CD14-positive monocyte (primary cell): ENCODE measurements around the gene COG6. TPM values are rescaled to one million over a fixed set of nuclear protein-coding genes. Genes with fewer than 3 reads are reported as not detected.

Experiments used
- DNase-seq, 3 donors: peaks; one replicate each; pipeline ENCODE4 v3.0.0-alpha.2; 2011 to 2022
- H2AFZ ChIP-seq: 2 replicates; pipeline ENCODE4 v1.6.0; 2012; ENCODE audit warnings: mild to moderate bottlenecking, low read depth, low read length, inconsistent platforms; ENCODE audit not compliant: insufficient read depth, poor library complexity, severe bottlenecking
- H3K27ac ChIP-seq, 2 donors: 1 replicate in 1 of 2; 2 replicates in 1 of 2; pipeline ENCODE4 v1.5.1; 2012 to 2013; ENCODE audit warnings: low read length in 2 of 2, control low read depth in 1 of 2, inconsistent platforms in 1 of 2, low read depth in 1 of 2, mild to moderate bottlenecking in 1 of 2
- H3K27me3 ChIP-seq, 2 donors: one replicate each; pipeline versions ENCODE4 v1.6.0 to v1.6.1; 2011 to 2013; ENCODE audit warnings: low read length in 2 of 2; ENCODE audit not compliant: control insufficient read depth in 2 of 2, insufficient read depth in 2 of 2
- H3K36me3 ChIP-seq, 2 donors: replicated peaks in 1 of 2; 1 replicate in 1 of 2; 2 replicates in 1 of 2; pipeline versions ENCODE4 v1.5.1 to v1.6.1; 2012 to 2013; ENCODE audit warnings: low read length in 2 of 2, control low read depth in 1 of 2, inconsistent platforms in 1 of 2, mild to moderate bottlenecking in 1 of 2; ENCODE audit not compliant: insufficient read depth in 2 of 2, control insufficient read depth in 1 of 2
- H3K4me1 ChIP-seq, 2 donors: 1 replicate in 1 of 2; 2 replicates in 1 of 2; pipeline versions ENCODE4 v1.5.1 to v1.6.1; 2012 to 2013; ENCODE audit warnings: low read length in 2 of 2, control low read depth in 1 of 2, inconsistent platforms in 1 of 2, mild to moderate bottlenecking in 1 of 2, moderate library complexity in 1 of 2; ENCODE audit not compliant: insufficient read depth in 2 of 2, control insufficient read depth in 1 of 2
- H3K4me2 ChIP-seq: replicated peaks from 2 replicates; pipeline ENCODE3; 2012; ENCODE audit warnings: low read length, moderate library complexity, mild to moderate bottlenecking; ENCODE audit not compliant: poor library complexity, severe bottlenecking; ENCODE audit errors: extremely low read depth
- H3K4me3 ChIP-seq, 3 experiments: fragments of 200-600 bp in 1 of 3; sonication (generic) in 1 of 3; replicated peaks in 1 of 3; 1 replicate in 2 of 3; 2 replicates in 1 of 3; pipeline ENCODE4 v1.5.1; 2011 to 2013; ENCODE audit warnings: low read length in 3 of 3, mild to moderate bottlenecking in 3 of 3, control low read depth in 2 of 3, low read depth in 2 of 3, inconsistent platforms in 1 of 3, moderate library complexity in 1 of 3
- H3K79me2 ChIP-seq: 2 replicates; pipeline ENCODE4 v1.6.0; 2012; ENCODE audit warnings: mild to moderate bottlenecking, control low read depth, inconsistent platforms, low read length, moderate library complexity; ENCODE audit not compliant: insufficient read depth
- H3K9ac ChIP-seq: 2 replicates; pipeline ENCODE4 v1.6.0; 2017; ENCODE audit warnings: low read length, mild to moderate bottlenecking; ENCODE audit not compliant: insufficient read depth, poor library complexity, severe bottlenecking
- H3K9me3 ChIP-seq, 2 donors: replicated peaks in 1 of 2; 1 replicate in 1 of 2; 2 replicates in 1 of 2; pipeline versions ENCODE4 v1.5.1 to v1.6.1; 2012 to 2013; ENCODE audit warnings: low read length in 2 of 2, control low read depth in 1 of 2; ENCODE audit not compliant: control insufficient read depth in 1 of 2, insufficient read depth in 1 of 2
- H4K20me1 ChIP-seq: 2 replicates; pipeline ENCODE4 v1.6.0; 2012; ENCODE audit warnings: mild to moderate bottlenecking, low read length, control low read depth, moderate library complexity; ENCODE audit not compliant: insufficient read depth
- H3K27ac Mint-ChIP-seq, 7 donors: one replicate each; pipeline ENCODE4 v1.8.0; 2020; ENCODE audit warnings: mild to moderate bottlenecking in 7 of 7, mixed read lengths in 7 of 7, moderate library complexity in 6 of 7, inconsistent platforms in 2 of 7
- H3K27me3 Mint-ChIP-seq, 3 donors: one replicate each; pipeline ENCODE4 v1.8.0; 2021 to 2022; ENCODE audit warnings: low read depth in 3 of 3, mild to moderate bottlenecking in 3 of 3, mixed read lengths in 3 of 3, moderate library complexity in 3 of 3, inconsistent platforms in 1 of 3
- H3K36me3 Mint-ChIP-seq, 2 donors: one replicate each; pipeline ENCODE4 v1.8.0; 2020; ENCODE audit warnings: mixed read lengths in 2 of 2, inconsistent platforms in 1 of 2, mild to moderate bottlenecking in 1 of 2
- H3K4me1 Mint-ChIP-seq: one replicate; pipeline ENCODE4 v1.8.0; 2020; ENCODE audit warnings: mild to moderate bottlenecking, mixed read lengths
- H3K4me3 Mint-ChIP-seq, 2 donors: one replicate each; pipeline ENCODE4 v1.8.0; 2020; ENCODE audit warnings: mild to moderate bottlenecking in 2 of 2, mixed read lengths in 2 of 2, moderate library complexity in 1 of 2
- H3K9me3 Mint-ChIP-seq, 7 donors: one replicate each; pipeline ENCODE4 v1.8.0; 2020 to 2022; ENCODE audit warnings: mixed read lengths in 7 of 7, mild to moderate bottlenecking in 6 of 7, moderate library complexity in 6 of 7, inconsistent platforms in 2 of 7
- WGBS: methylation state at CpG from one replicate; pipeline ENCODE4 v1.1.5; 2013; ENCODE audit warnings: missing lambda C conversion rate; ENCODE audit not compliant: insufficient coverage; 5-methylcytosine and 5-hydroxymethylcytosine counted together
- intact Hi-C, 2 donors: fragments of 100-400 bp; cut with micrococcal nuclease; formaldehyde crosslinking; loops; one replicate each; pipeline versions ENCODE4 v1.15.0 to v1.15.1; 2023
- polyA plus RNA-seq, 3 donors: library from polyadenylated mRNA; depleted of rRNA in 1 of 3; unstranded in 2 of 3; stranded (reverse) in 1 of 3; fragments of 300-500 nt in 2 of 3; fragments of >200 nt in 1 of 3; fragmentation: Illumina TruSeq in 2 of 3; gene quantifications; 1 replicate in 2 of 3; 2 replicates in 1 of 3; pipeline ENCODE4 v1.2.3, GENCODE V29; 2012 to 2021
- TF ChIP-seq, protein P1 (sequence below): fragments of 200-600 bp; IDR thresholded peaks from one replicate; pipeline ENCODE4 v1.8.0; 2022; ENCODE audit warnings: antibody characterized with exemption, mild to moderate bottlenecking

The COG6 gene
- polyA plus RNA-seq, 3 donors: 3.9 to 11.0 (median 8.4) TPM

DNA sequence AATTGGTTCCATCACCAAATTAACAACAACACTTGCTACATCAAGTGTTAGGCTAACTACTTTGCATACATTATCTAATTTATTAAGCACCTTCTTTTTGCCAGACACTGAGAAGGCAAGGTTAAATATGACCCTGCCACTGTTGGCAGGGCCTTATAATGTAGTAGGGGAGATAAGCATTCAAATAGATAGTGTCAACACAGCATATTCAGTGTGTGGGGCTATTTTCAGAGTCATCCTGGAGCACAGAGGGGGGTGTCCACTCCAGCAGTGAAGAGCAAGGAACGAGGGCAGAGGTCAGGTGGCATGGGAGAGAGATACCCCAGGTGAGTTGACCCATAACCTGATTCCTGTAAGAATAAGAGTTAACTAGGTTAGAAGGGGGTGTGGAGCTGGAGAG, 121.6 kb downstream of the COG6 start:
- DNase-seq: no peak
- Histone ChIP-seq H3K4me2 (no peak overlapping the region), H3K27me3 (no peaks in the 10 kb centered on the region), H3K79me2 (no peaks in the 10 kb centered on the region), H3K27ac (no peak overlapping the region), H3K4me3 (no peak overlapping the region), H4K20me1 (no peaks in the 10 kb centered on the region), H2AFZ (no peak overlapping the region), H3K9me3 (no peaks in the 10 kb centered on the region), H3K4me1 (no peaks in the 10 kb centered on the region), H3K9ac (no peak overlapping the region), H3K36me3 (no peaks in the 10 kb centered on the region)
- intact Hi-C loops: no loop called here
- TF ChIP-seq, protein P1, sequence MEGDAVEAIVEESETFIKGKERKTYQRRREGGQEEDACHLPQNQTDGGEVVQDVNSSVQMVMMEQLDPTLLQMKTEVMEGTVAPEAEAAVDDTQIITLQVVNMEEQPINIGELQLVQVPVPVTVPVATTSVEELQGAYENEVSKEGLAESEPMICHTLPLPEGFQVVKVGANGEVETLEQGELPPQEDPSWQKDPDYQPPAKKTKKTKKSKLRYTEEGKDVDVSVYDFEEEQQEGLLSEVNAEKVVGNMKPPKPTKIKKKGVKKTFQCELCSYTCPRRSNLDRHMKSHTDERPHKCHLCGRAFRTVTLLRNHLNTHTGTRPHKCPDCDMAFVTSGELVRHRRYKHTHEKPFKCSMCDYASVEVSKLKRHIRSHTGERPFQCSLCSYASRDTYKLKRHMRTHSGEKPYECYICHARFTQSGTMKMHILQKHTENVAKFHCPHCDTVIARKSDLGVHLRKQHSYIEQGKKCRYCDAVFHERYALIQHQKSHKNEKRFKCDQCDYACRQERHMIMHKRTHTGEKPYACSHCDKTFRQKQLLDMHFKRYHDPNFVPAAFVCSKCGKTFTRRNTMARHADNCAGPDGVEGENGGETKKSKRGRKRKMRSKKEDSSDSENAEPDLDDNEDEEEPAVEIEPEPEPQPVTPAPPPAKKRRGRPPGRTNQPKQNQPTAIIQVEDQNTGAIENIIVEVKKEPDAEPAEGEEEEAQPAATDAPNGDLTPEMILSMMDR: no peak
- no peak overlapping the region for H3K4me3 Mint-ChIP-seq
- WGBS: 91% methylated on average over 1 of the region's 1 CpG
- peak overlapping the region in 1 of 7 donors; percentile 12 for H3K27ac Mint-ChIP-seq
- peaks cover 0 to 5% (median 0%) of the 10 kb centered on the region in 7 donors for H3K9me3 Mint-ChIP-seq
- no peaks in the 10 kb centered on the region for H3K4me1 Mint-ChIP-seq
- H3K27me3 Mint-ChIP-seq: no peaks in the 10 kb centered on the region
- no peaks in the 10 kb centered on the region for H3K36me3 Mint-ChIP-seq

DNA sequence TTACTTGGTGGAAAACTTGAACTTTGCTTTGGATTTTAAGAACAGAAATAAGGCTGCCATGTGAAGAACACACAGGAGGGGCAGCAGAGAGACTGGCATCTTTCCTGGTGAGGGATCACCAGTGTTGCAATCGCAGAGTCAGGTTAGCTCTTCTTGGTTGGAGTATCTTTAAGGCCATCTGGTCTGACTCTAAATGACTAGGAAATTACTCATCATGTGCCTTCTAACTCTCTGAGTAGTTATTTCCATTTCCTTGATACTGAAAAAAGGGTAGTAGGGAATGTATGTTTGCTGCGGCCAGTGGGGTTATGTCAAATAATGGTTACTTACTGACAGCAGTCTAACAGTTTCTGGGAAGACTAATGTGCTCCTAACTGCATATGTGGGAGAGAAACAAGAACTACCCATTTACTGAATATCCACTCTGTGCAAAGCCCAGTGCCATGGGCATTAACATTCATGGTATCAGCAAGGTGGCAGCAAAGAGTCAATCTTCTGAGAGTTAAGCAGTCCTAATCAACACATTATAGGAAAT, 122.1 kb downstream of the COG6 start:
- Histone ChIP-seq H3K4me2 (no peak overlapping the region), H4K20me1 (no peaks in the 10 kb centered on the region), H3K9me3 (no peaks in the 10 kb centered on the region), H3K9ac (no peak overlapping the region), H3K27ac (no peak overlapping the region), H3K27me3 (no peaks in the 10 kb centered on the region), H3K79me2 (no peaks in the 10 kb centered on the region), H3K36me3 (no peaks in the 10 kb centered on the region), H2AFZ (no peak overlapping the region), H3K4me3 (no peak overlapping the region), H3K4me1 (no peaks in the 10 kb centered on the region)
- H3K4me3 Mint-ChIP-seq: no peak overlapping the region
- no peak overlapping the region for H3K27ac Mint-ChIP-seq
- intact Hi-C loops: no loop called here
- no peak for DNase-seq
- peaks cover 0 to 5% (median 0%) of the 10 kb centered on the region in 7 donors for H3K9me3 Mint-ChIP-seq
- WGBS: 100% methylated on average over 1 of the region's 2 CpGs
- H3K4me1 Mint-ChIP-seq: no peaks in the 10 kb centered on the region
- TF ChIP-seq, protein P1: no peak
- H3K27me3 Mint-ChIP-seq: no peaks in the 10 kb centered on the region
- no peaks in the 10 kb centered on the region for H3K36me3 Mint-ChIP-seq
